OCI-M1 (cell line): ENCODE results near the gene CALCOCO1.

Experiments
- DNase-seq: peaks from one replicate; lab custom pipeline; 2025; lab: John Stamatoyannopoulos, UW

Gene CALCOCO1

GRCh38 chr12:53660041-53660440 lies 67.2 kb downstream of the CALCOCO1 start:
- DNase-seq: peak; percentile 48

GRCh38 chr12:53659571-53659981 lies 67.7 kb downstream of the CALCOCO1 start:
- DNase-seq: no peak

GRCh38 chr12:53659011-53659551 lies 68.2 kb downstream of the CALCOCO1 start:
- DNase-seq: no peak
